Measurements from ENCODE around the gene PKP4. TPM values are rescaled to one million over a fixed set of nuclear protein-coding genes. Genes with fewer than 3 reads are reported as not detected.

PKP4 gene
- polyA plus RNA-seq, 1 experiment = 47.0 TPM

GRCh38 chr2:158505448-158505934 is 48.7 kb downstream of the PKP4 start:
- ChIA-PET CTCF (interaction anchor here (0.9 to 1.3 kb wide), 2 partner anchors 9 to 81 kb away, joined by 3 read pairs; no protein-coding TSS in a partner anchor), POLR2A (no interaction called here)
- Histone ChIP-seq H3K4me3 (ENCODE audit: low read depth, low read length) (no peak overlapping the region), H3K36me3 (ENCODE audit: control insufficient read depth, insufficient read depth, low read length) (no peaks in the 10 kb centered on the region), H3K27me3 (ENCODE audit: control insufficient read depth, insufficient read depth, low read length) (no peaks in the 10 kb centered on the region)
- DNase-seq (ENCODE audit: low read depth) = no peak
- TF ChIP-seq, protein P1, sequence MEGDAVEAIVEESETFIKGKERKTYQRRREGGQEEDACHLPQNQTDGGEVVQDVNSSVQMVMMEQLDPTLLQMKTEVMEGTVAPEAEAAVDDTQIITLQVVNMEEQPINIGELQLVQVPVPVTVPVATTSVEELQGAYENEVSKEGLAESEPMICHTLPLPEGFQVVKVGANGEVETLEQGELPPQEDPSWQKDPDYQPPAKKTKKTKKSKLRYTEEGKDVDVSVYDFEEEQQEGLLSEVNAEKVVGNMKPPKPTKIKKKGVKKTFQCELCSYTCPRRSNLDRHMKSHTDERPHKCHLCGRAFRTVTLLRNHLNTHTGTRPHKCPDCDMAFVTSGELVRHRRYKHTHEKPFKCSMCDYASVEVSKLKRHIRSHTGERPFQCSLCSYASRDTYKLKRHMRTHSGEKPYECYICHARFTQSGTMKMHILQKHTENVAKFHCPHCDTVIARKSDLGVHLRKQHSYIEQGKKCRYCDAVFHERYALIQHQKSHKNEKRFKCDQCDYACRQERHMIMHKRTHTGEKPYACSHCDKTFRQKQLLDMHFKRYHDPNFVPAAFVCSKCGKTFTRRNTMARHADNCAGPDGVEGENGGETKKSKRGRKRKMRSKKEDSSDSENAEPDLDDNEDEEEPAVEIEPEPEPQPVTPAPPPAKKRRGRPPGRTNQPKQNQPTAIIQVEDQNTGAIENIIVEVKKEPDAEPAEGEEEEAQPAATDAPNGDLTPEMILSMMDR (IDR thresholded peaks at IDR 0.05; ENCODE audit: insufficient read depth, low read depth, low read length) = no peak

DNA sequence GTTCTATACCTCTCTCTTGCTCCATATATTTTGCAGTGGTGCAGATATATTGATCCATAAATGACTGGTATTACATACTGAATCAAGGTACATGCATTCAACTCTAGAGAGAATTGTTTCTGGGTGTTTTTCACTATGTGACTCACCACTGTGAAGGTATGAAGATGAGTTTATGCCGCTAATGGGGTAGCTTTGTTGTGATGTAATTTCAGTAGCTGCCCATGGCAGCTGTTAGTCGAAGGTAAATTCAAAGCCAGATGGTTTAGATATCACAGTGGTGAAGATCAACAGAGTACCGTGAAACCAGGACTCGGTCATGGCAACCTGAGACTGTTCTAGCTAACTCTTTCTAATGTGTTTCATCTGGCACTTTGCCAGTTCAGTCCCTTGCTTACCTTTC is 50.4 kb downstream of the PKP4 start:
- DNase-seq (ENCODE audit: low read depth) = no peak
- ChIA-PET POLR2A (no interaction called here), CTCF (interaction anchor here (0.6 kb wide), 1 partner anchor 22 kb away, joined by 3 read pairs; no protein-coding TSS in a partner anchor)

GRCh38 chr2:158507679-158508078 is 50.9 kb downstream of the PKP4 start:
- POLR2A ChIA-PET = no interaction called here
- CTCF ChIA-PET = interaction anchor here (0.6 kb wide), 2 partner anchors 21 to 49 kb away, joined by 3 read pairs; no protein-coding TSS in a partner anchor
- DNase-seq (ENCODE audit: low read depth) = no peak

More for the DNA sequence above, 50.4 kb downstream of the PKP4 start:
- no peaks in the 10 kb centered on the region for H3K36me3 ChIP-seq (ENCODE audit: control insufficient read depth, insufficient read depth, low read length)
- TF ChIP-seq, protein P1 (IDR thresholded peaks at IDR 0.05; ENCODE audit: insufficient read depth, low read depth, low read length) = no peak
- no peak overlapping the region for H3K4me3 ChIP-seq (ENCODE audit: low read depth, low read length)
- H3K27me3 ChIP-seq (ENCODE audit: control insufficient read depth, insufficient read depth, low read length) = no peaks in the 10 kb centered on the region

DNA sequence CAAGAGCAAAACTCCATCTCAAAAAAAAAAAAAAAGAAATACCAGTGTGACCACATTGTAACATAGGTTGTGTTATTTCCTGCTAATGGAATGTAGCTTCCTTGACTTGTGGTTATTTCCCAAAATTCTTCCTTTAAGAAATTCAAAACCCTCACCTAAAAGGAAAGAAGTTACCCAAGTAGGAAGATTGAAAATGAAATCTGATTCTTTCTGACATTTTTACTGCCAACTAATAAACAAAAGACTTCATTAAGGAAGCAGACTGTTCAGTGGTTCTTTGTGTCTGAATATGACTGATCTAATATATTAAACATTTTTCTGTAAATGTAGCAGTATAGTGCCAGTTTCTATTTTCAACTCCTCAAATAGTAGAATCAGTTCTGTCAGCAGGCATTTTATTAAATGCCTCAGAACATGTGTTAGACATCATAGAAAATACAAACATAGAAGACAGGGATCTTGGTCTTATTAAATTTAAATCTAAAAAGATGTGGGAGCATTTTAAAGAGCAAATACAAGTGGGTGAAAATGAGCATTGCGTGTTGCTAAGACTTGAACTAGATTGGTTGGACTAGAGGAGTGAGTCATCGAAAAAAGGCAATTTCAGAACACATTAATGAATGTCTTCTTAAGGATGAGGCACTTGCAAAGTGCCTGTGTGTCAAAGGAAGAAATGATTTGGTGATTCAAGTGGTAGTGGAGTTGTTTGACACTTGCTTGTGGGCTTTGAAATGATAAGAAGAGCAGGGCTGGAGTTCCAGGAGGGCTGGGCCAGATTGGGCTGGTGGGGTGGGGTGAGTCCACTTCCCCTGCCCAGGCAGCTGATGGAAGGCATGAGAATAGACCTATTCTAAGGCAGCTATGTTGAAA is 53.4 kb downstream of the PKP4 start:
- CTCF ChIA-PET = no interaction called here
- TF ChIP-seq, protein P1 (IDR thresholded peaks at IDR 0.05; ENCODE audit: insufficient read depth, low read depth, low read length) = no peak
- Histone ChIP-seq H3K27me3 (ENCODE audit: control insufficient read depth, insufficient read depth, low read length) (no peaks in the 10 kb centered on the region), H3K4me3 (ENCODE audit: low read depth, low read length) (no peak overlapping the region), H3K36me3 (ENCODE audit: control insufficient read depth, insufficient read depth, low read length) (no peaks in the 10 kb centered on the region)
- DNase-seq (ENCODE audit: low read depth) = peak; percentile 56
- POLR2A ChIA-PET = interaction anchor here (0.7 kb wide), 1 partner anchor 21 kb away, joined by 5 read pairs; no protein-coding TSS in a partner anchor

More at GRCh38 chr2:158507679-158508078, 50.9 kb downstream of the PKP4 start:
- Histone ChIP-seq H3K4me3 (ENCODE audit: low read depth, low read length) (no peak overlapping the region), H3K36me3 (ENCODE audit: control insufficient read depth, insufficient read depth, low read length) (no peaks in the 10 kb centered on the region), H3K27me3 (ENCODE audit: control insufficient read depth, insufficient read depth, low read length) (no peaks in the 10 kb centered on the region)
- TF ChIP-seq, protein P1 (IDR thresholded peaks at IDR 0.05; ENCODE audit: insufficient read depth, low read depth, low read length) = 0 out of 2 replicates have a peak, but pooled peaks have one; percentile 8

DNA sequence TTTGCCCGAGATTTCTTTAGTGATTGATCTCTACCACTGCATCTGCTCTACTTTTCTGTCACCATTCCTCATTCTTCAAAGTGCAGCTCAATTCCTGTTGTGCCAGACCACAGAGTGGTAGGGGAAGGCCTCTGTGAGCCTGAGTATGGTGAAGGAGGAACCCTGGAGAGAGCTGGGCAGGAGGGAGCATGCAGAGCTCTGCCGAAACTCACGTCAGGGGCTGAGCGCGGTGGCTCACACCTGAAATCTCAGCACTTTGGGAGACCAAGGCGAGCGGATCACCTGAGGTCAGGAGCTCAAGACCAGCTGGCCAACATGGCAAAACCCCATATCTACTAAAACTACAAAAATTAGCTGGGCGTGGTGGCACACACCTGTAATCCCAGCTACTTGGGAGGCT is 54.1 kb downstream of the PKP4 start:
- Histone ChIP-seq H3K36me3 (ENCODE audit: control insufficient read depth, insufficient read depth, low read length) (no peaks in the 10 kb centered on the region), H3K27me3 (ENCODE audit: control insufficient read depth, insufficient read depth, low read length) (no peaks in the 10 kb centered on the region), H3K4me3 (ENCODE audit: low read depth, low read length) (no peak overlapping the region)
- CTCF ChIA-PET = interaction anchor here (0.6 kb wide), 2 partner anchors 208 to 254 kb away, joined by 3 read pairs; no protein-coding TSS in a partner anchor
- TF ChIP-seq, protein P1 (IDR thresholded peaks at IDR 0.05; ENCODE audit: insufficient read depth, low read depth, low read length) = no peak
- DNase-seq (ENCODE audit: low read depth) = no peak
- POLR2A ChIA-PET = no interaction called here

Measured in BJ (cell line).